ENCODE results near the gene PTPN3.

GRCh38 chr9:109436071-109436470 is 62.0 kb downstream of the PTPN3 start:
- no peak for TF ChIP-seq EZH2 (IDR thresholded peaks at IDR 0.05; ENCODE audit: low read length)
- TF ChIP-seq CTCF (optimal IDR thresholded peaks at IDR 0.05 in 1 of 3, IDR thresholded peaks at IDR 0.05 in 1 of 3, conservative IDR thresholded peaks at IDR 0.05 in 1 of 3; ENCODE audit: extremely low read depth in 1 of 3, insufficient read depth in 2 of 3, low read length in 3 of 3), result no peak
